Liver (tissue), 9 donors: Measurements from ENCODE around the gene INTS1. TPM values are rescaled to one million over a fixed set of nuclear protein-coding genes. Genes with fewer than 3 reads are reported as not detected.

ENCODE experiments used
- DNase-seq: peaks from one replicate; pipeline ENCODE4 v3.0.0-alpha.2; 2017; ENCODE audit warnings: low spot score
- H3K27ac ChIP-seq, 2 donors: one replicate each; pipeline ENCODE4 v1.7.0; 2013; ENCODE audit warnings: inconsistent platforms in 2 of 2, low read length in 2 of 2, control low read depth in 1 of 2, low read depth in 1 of 2, mild to moderate bottlenecking in 1 of 2
- H3K27me3 ChIP-seq, 4 donors: one replicate each; pipeline versions ENCODE4 v1.6.1 to v1.7.0; 2013; ENCODE audit warnings: low read length in 3 of 4, inconsistent platforms in 1 of 4, mild to moderate bottlenecking in 1 of 4, moderate library complexity in 1 of 4; ENCODE audit not compliant: control insufficient read depth in 4 of 4, insufficient read depth in 4 of 4
- H3K36me3 ChIP-seq, 4 donors: one replicate each; pipeline versions ENCODE4 v1.6.1 to v1.7.0; 2013; ENCODE audit warnings: low read length in 3 of 4, mild to moderate bottlenecking in 3 of 4, low read depth in 1 of 4, moderate library complexity in 1 of 4; ENCODE audit not compliant: control insufficient read depth in 4 of 4, insufficient read depth in 3 of 4
- H3K4me1 ChIP-seq, 4 donors: one replicate each; pipeline versions ENCODE4 v1.6.1 to v1.7.0; 2013; ENCODE audit warnings: low read length in 3 of 4, mild to moderate bottlenecking in 3 of 4, moderate library complexity in 1 of 4; ENCODE audit not compliant: control insufficient read depth in 4 of 4, insufficient read depth in 4 of 4
- H3K4me3 ChIP-seq, 3 donors: one replicate each; pipeline versions ENCODE4 v1.6.1 to v1.7.0; 2013; ENCODE audit warnings: low read length in 3 of 3, control low read depth in 1 of 3, low read depth in 1 of 3, mild to moderate bottlenecking in 1 of 3
- H3K9ac ChIP-seq, 2 donors: one replicate each; pipeline ENCODE4 v1.7.0; 2013; ENCODE audit warnings: low read length in 2 of 2, mild to moderate bottlenecking in 2 of 2, moderate library complexity in 2 of 2, control low read depth in 1 of 2, low read depth in 1 of 2
- H3K9me3 ChIP-seq, 4 donors: one replicate each; pipeline versions ENCODE4 v1.6.1 to v1.7.0; 2013; ENCODE audit warnings: low read length in 3 of 4; ENCODE audit not compliant: control insufficient read depth in 4 of 4
- ATF3 ChIP-seq: IDR thresholded peaks from 2 replicates; pipeline ENCODE4 v1.6.1; 2016; ENCODE audit warnings: antibody characterized with exemption
- CTCF ChIP-seq: fragments of 150-350 bp; IDR thresholded peaks from 2 replicates; pipeline ENCODE4 v1.5.1; 2017; ENCODE audit warnings: improper control_type of control experiment, low read depth, low read length; ENCODE audit not compliant: missing input control
- EGR1 ChIP-seq, 2 donors: IDR thresholded peaks; 2 replicates each; pipeline ENCODE4 v1.6.1; 2016 to 2018; ENCODE audit warnings: antibody characterized with exemption in 2 of 2, low read depth in 2 of 2
- FOXA1 ChIP-seq: IDR thresholded peaks from 2 replicates; pipeline ENCODE4 v1.6.1; 2016; ENCODE audit warnings: antibody characterized with exemption
- FOXA2 ChIP-seq: IDR thresholded peaks from 2 replicates; pipeline ENCODE4 v1.6.1; 2016; ENCODE audit warnings: antibody characterized with exemption
- GABPA ChIP-seq, 2 donors: IDR thresholded peaks in 1 of 2; conservative IDR thresholded peaks in 1 of 2; 2 replicates each; pipeline ENCODE4 v1.6.1; 2016; ENCODE audit warnings: antibody characterized with exemption in 2 of 2, mild to moderate bottlenecking in 1 of 2, moderate library complexity in 1 of 2
- HNF4A ChIP-seq, 2 donors: conservative IDR thresholded peaks; 2 replicates each; pipeline ENCODE4 v1.6.1; 2016; ENCODE audit warnings: antibody characterized with exemption in 2 of 2, mild to moderate bottlenecking in 2 of 2
- JUND ChIP-seq, 2 donors: IDR thresholded peaks; 2 replicates each; pipeline ENCODE4 v1.6.1; 2016; ENCODE audit warnings: antibody characterized with exemption in 2 of 2
- MAX ChIP-seq: IDR thresholded peaks from 2 replicates; pipeline ENCODE4 v1.6.1; 2016; ENCODE audit warnings: antibody characterized with exemption
- RAD21 ChIP-seq, 2 donors: IDR thresholded peaks; 2 replicates each; pipeline ENCODE4 v1.6.1; 2016; ENCODE audit warnings: antibody characterized with exemption in 2 of 2, mild to moderate bottlenecking in 2 of 2
- REST ChIP-seq: IDR thresholded peaks from 2 replicates; pipeline ENCODE4 v1.6.1; 2016; ENCODE audit warnings: antibody characterized with exemption, mild to moderate bottlenecking
- SP1 ChIP-seq: IDR thresholded peaks from 2 replicates; pipeline ENCODE4 v1.6.1; 2018; ENCODE audit warnings: antibody characterized with exemption, mild to moderate bottlenecking
- TAF1 ChIP-seq: conservative IDR thresholded peaks from 2 replicates; pipeline ENCODE4 v1.6.1; 2016; ENCODE audit warnings: antibody characterized with exemption, mild to moderate bottlenecking
- ZBTB33 ChIP-seq: IDR thresholded peaks from 2 replicates; pipeline ENCODE4 v1.6.1; 2016; ENCODE audit warnings: antibody characterized with exemption
- WGBS: extraction: QIAGEN DNeasy Blood & Tissue Kit; methylation state at CpG from one replicate; pipeline ENCODE4 v1.1.7; 2013; 5-methylcytosine and 5-hydroxymethylcytosine counted together
- polyA plus RNA-seq, 2 donors: library from polyadenylated mRNA; stranded (reverse) in 1 of 2; unstranded in 1 of 2; fragments of 200-250 nt in 1 of 2; fragments of >200 nt in 1 of 2; fragmentation: Nextera tagmentation in 1 of 2; extraction: Ambion mirVana in 1 of 2; gene quantifications; one replicate each; pipeline versions ENCODE4 v1.2.1 to v1.2.3, GENCODE V29; 2013 to 2015
- total RNA-seq, 2 donors: library from RNA; depleted of rRNA; stranded (reverse); fragments of >200 nt; gene quantifications; one replicate each; pipeline ENCODE4 v1.2.3, GENCODE V29; 2014
- donor health status: healthy.
- donor health status: healthy.
- donor health status: healthy.
- donor health status: healthy.
- donor health status: healthy.

Gene INTS1
- total and polyA plus RNA-seq, 4 donors = 14.6 to 37.9 (median 30.7) TPM

GRCh38 chr7:1468203-1468602, 36.0 kb downstream of the INTS1 start:
- Histone ChIP-seq H3K4me3 (no peak overlapping the region), H3K27me3 (no peaks in the 10 kb centered on the region), H3K36me3 (peaks cover 2 to 29% (median 16%) of the 10 kb centered on the region in 4 donors), H3K4me1 (peaks cover 6 to 12% (median 11%) of the 10 kb centered on the region in 4 donors), H3K9ac (no peak overlapping the region), H3K9me3 (no peaks in the 10 kb centered on the region), H3K27ac (no peak overlapping the region)
- no peak for DNase-seq
- TF ChIP-seq JUND (IDR thresholded peaks at IDR 0.05) = no peak
- WGBS = 94% methylated on average over 13 of the region's 13 CpGs

GRCh38 chr7:1466524-1467271, 37.5 kb downstream of the INTS1 start:
- DNase-seq = peak; percentile 74
- Histone ChIP-seq H3K4me3 (no peak overlapping the region), H3K9me3 (no peaks in the 10 kb centered on the region), H3K36me3 (peaks cover 0 to 17% (median 8%) of the 10 kb centered on the region in 4 donors), H3K9ac (peak overlapping the region in 1 of 2 donors; percentile 42), H3K27me3 (no peaks in the 10 kb centered on the region), H3K4me1 (peaks cover 6 to 19% (median 13%) of the 10 kb centered on the region in 4 donors), H3K27ac (peak overlapping the region; percentile 59 to 73)
- 31% methylated on average over 17 of the region's 17 CpGs for WGBS
- no peak for TF ChIP-seq GABPA (IDR thresholded peaks at IDR 0.05 in 1 of 2, conservative IDR thresholded peaks at IDR 0.05 in 1 of 2)
- TF ChIP-seq TAF1 = no peak
- TF ChIP-seq RAD21 (IDR thresholded peaks at IDR 0.05) = peak; percentile 56 to 61
- TF ChIP-seq FOXA1 = no peak
- TF ChIP-seq EGR1 (IDR thresholded peaks at IDR 0.05; ENCODE audit: low read depth in 2 of 2) = no peak
- TF ChIP-seq REST = peak; percentile 28
- no peak for TF ChIP-seq ATF3
- peak; percentile 12 for TF ChIP-seq CTCF
- no peak for TF ChIP-seq MAX
- TF ChIP-seq SP1 = peak; percentile 87
- no peak for TF ChIP-seq ZBTB33
- no peak for TF ChIP-seq FOXA2
- TF ChIP-seq HNF4A (conservative IDR thresholded peaks at IDR 0.05) = peak; percentile 74 to 78
